Stimulated activated CD8-positive, alpha-beta memory T cell treated with anti-CD3 and anti-CD28 coated beads, Interleukin-15, amount 100 ng/mL, for 1 hour (primary cell): ENCODE results near the gene GRID2IP.
A peak's percentile ranks its signal among the peaks of the same experiment; 100 is the strongest.
"Not testable (repeated sequence)": the region's sequence is repeated elsewhere in the genome, so short reads cannot be mapped to it uniquely, and the experiment has no call there.

Source experiments
- DNase-seq: peaks from one replicate; pipeline ENCODE4 v3.0.0-alpha.2; 2020; ENCODE audit warnings: low read depth

GRID2IP gene

GRCh38 chr7:6551016-6551511 is at the start of gene GRID2IP:
Gene GRID2IP (minus strand): TSS chr7:6551461. CDS start chr7:6551436, 25 bp downstream.
- no peak for DNase-seq

GRCh38 chr7:6600093-6600492 is 48.8 kb upstream of the GRID2IP start:
- DNase-seq: no peak

- no peak for DNase-seq
Measured at GRCh38 chr7:6590645-6591110, 39.4 kb upstream of the GRID2IP start.

GRCh38 chr7:6589829-6590644 is 38.8 kb upstream of the GRID2IP start, which contains the start of gene INTS15:
Gene INTS15 (plus strand): TSS chr7:6590021. CDS start chr7:6590284, 263 bp downstream.
- DNase-seq: peak; percentile 55

GRCh38 chr7:6589151-6589828 is 38.0 kb upstream of the GRID2IP start:
- no peak for DNase-seq

- no peak for DNase-seq
Measured at GRCh38 chr7:6588566-6588965, 37.3 kb upstream of the GRID2IP start.

GRCh38 chr7:6585746-6586432 is 34.6 kb upstream of the GRID2IP start:
- DNase-seq: not testable (repeated sequence)

- no peak for DNase-seq
Measured at GRCh38 chr7:6579446-6579845, 28.2 kb upstream of the GRID2IP start.

- DNase-seq: no peak
Measured at GRCh38 chr7:6578114-6579084, 27.1 kb upstream of the GRID2IP start.

- peak; percentile 63 for DNase-seq
Measured at GRCh38 chr7:6577369-6578113, 26.3 kb upstream of the GRID2IP start, which contains the start of gene ZDHHC4. Gene ZDHHC4 (plus strand): TSS chr7:6577454. CDS start chr7:6580562, 3,108 bp downstream.

GRCh38 chr7:6576867-6577368 is 25.7 kb upstream of the GRID2IP start:
- DNase-seq: not testable (repeated sequence)

- no peak for DNase-seq
Measured at GRCh38 chr7:6576024-6576866, 25.0 kb upstream of the GRID2IP start.

- no peak for DNase-seq
Measured at GRCh38 chr7:6575281-6576023, 24.2 kb upstream of the GRID2IP start.

GRCh38 chr7:6571160-6571779 is 20.0 kb upstream of the GRID2IP start:
- no peak for DNase-seq

- DNase-seq: no peak
Measured at GRCh38 chr7:6567886-6568285, 16.6 kb upstream of the GRID2IP start.

GRCh38 chr7:6565655-6566054 is 14.4 kb upstream of the GRID2IP start:
- DNase-seq: no peak

GRCh38 chr7:6563936-6564770 is 12.9 kb upstream of the GRID2IP start:
- no peak for DNase-seq
